GM19467 (cell line): ENCODE measurements around the gene PCK2.

Experiments
- ATAC-seq: cut with Tn5 transposase; IDR thresholded peaks from one replicate; pipeline ENCODE4 v1.9.1; 2021; ENCODE audit warnings: mild to moderate bottlenecking, moderate library complexity; ENCODE audit not compliant: unreplicated experiment

PCK2 gene

GRCh38 chr14:24060984-24061913, 32.9 kb upstream of the PCK2 start:
- no peak for ATAC-seq

GRCh38 chr14:24062216-24062980, 31.7 kb upstream of the PCK2 start:
- ATAC-seq, result no peak

- ATAC-seq, result no peak
Observed at GRCh38 chr14:24063263-24063836, 30.8 kb upstream of the PCK2 start.

DNA sequence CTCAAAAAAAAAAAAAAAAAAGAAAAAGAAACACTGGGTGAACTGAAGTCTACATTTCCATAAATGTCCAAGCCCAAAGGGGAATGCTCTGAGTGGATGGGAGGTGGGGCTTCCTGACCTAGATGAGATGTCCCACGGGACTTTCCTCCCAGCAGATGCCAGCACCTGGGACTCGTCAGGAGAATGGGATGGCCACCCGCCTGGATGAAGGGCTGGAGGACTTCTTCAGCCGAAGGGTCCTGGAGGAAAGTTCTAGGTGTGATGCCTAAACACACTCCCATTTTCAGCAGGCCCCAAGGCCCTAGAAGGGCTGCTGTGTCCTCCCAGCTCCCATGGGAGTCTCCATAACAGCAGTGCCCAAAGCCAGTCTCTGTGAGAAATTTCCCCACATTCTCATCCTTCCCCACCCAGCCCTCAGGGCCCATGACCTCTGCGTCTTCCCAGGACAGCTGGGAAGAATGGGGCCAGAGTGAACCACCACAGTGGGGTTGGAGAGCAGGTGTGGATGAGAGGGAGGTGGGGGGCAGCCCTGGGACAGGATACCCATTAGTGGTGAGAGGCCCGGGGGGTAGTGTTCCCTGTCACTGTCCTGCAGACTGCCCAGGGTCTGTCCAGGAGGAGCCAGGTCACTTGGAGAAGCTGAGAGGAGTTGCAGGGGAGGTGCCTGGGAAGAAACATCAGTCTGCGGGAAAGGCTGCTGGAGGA, 29.9 kb upstream of the PCK2 start:
- no peak for ATAC-seq

DNA sequence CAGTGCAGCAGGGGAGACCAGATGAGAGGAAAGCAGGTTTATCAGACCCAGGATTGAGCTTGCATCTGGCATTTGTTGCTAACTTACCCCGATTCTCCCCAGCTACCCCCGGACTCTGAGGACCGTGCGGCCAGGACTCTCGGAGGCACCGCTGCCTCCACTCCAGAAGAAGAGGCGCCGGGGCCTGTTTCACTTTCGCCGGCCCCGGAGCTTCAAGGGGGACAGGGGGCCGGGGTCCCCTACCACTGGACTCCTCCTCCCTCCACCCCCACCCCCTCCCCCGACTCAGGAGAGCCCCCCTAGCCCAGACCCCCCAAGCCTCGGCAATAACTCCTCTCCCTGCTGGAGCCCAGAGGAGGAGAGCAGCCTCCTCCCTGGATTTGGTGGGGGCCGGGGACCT, 29.3 kb upstream of the PCK2 start:
- ATAC-seq, result no peak

DNA sequence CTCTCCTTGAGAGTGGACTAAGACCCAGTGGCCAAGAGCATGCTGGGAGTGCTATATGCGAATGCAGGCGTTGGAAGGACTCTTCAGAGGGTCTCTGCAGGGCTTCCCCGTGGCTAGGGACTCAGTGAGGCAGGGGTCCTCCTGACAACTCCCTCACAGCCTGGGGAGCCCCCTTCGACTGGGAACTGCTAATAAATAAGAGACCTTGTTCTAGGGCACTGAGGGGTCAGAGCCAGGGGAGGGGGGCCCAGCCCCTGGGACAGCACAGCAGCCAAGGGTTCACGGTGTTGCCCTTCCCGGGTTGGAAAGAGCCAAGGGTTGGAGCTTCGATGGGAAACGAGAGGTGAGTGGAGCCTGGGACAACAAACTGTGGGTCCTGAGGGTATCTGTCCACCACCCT, 28.7 kb upstream of the PCK2 start:
- no peak for ATAC-seq

DNA sequence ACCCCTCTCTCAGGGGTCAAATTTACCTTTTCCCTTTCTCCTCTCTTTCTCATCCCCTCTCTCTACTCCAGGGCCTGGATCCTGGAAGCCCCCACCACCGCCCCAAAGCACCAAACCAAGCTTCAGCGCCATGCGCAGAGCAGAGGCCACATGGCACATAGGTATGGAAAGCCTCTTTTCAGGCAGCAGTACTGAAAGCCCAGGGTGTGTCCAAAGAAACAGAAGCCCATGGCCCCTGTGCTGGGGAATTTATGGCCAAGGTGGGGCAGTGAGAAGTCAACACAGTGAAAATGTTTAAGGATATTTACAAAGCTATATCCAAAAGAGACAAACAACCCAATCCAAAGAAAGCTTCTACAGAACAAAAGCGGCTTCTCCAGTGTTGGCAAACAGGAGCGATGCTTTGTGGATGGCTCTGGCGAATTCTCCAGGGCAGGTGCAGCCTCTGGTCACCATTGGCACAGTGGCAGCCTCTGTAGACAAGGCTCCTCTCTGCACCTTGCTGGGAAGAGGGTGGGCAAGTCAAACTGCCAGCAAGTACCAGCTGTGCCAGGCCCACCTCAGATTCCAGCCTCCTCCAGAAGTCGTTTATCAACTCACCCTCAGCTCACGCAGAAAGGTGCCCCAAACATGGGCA, 27.5 kb upstream of the PCK2 start:
- no peak for ATAC-seq

DNA sequence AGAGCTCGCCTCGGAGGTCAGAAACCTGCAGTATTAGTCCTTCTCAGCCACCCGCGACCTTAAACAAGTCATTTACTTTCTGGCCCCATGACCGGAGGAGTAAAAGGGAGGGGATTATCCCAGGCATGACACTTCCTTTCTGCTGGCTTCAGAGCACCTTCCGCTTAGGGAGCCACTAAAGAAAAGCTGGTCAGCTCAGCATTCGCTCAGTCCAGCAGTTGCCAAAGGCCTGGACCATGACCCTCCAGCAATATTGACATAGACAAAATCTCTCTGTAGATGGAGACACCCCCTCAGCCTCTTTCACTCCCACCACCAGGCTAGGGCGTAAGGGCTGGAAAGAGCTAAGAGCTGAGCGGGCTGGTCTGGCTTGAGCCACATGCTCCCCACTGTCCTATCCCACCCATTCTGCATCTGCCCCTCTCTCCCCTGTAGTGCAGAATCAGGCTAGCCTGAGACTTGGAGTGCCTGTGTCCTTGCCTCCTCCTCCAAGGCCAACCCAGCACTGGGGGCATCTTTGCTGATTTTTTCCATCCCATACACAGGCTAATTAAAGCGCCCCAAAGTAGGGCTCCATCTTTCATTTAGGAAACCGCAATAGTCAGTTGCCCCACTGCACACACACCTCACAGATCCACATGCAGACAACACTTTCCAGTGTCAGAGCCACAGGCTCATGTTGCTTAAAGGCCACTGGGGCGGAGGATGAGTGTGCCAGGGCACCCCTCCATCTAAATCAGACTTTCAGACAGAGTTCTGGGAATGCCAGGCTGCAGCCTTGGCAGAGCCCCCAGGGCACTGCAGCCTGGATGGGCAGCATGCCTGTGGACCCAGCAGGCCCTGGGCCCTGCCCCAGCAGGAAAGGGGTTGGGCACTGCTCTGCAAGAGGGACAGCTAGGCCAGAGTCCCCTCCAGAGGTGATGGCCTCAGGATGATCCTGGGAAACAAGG, 26.7 kb upstream of the PCK2 start:
- ATAC-seq, result no peak

- ATAC-seq, result no peak
Observed at GRCh38 chr14:24068711-24069410, 25.2 kb upstream of the PCK2 start.

- ATAC-seq, result no peak
Observed at GRCh38 chr14:24069411-24069735, 24.7 kb upstream of the PCK2 start.

DNA sequence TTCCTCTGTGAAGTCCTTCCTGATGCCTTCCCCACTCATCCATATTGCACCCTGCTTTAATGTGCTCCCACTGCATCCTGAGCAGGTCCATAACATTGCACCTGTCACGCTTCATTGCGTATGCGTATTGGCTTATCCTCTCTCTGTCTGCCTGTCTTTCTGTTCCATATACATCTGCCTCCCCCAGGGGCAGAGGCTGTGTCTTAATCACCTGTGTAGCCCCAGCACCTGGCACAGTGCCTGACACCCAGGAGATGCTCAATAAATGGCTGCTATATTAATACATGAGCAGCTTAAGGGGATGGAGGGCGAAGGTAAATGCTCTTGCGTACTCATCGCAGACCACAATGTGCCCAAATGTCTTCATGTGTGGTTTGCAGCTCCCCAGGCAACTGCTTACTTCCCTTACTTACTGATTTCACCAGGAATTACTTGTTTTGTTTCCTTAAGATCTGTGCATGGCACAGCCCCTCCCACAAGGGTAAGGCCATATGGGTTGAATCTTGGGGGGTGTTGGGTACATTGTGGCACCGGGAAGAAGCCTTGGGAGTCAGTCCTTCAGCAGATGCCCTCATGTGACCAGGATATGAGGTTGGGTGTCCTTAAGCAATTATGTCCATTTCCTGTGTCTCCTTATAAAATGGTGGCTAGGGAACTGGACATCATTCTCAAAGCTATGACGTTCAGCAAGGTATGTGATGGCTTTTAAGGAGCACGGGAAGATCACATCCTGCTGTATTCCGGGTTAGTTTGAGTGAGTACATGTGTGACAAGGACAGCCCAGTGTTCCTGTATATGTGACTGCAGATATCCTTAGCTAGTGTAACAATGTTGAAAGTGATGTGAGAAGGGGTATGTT, 23.6 kb upstream of the PCK2 start:
- no peak for ATAC-seq

GRCh38 chr14:24071144-24071697, 22.9 kb upstream of the PCK2 start, which contains the start of gene CPNE6:
Gene CPNE6 (plus strand): TSS chr14:24071562. CDS start chr14:24072937, 1,375 bp downstream.
- no peak for ATAC-seq

DNA sequence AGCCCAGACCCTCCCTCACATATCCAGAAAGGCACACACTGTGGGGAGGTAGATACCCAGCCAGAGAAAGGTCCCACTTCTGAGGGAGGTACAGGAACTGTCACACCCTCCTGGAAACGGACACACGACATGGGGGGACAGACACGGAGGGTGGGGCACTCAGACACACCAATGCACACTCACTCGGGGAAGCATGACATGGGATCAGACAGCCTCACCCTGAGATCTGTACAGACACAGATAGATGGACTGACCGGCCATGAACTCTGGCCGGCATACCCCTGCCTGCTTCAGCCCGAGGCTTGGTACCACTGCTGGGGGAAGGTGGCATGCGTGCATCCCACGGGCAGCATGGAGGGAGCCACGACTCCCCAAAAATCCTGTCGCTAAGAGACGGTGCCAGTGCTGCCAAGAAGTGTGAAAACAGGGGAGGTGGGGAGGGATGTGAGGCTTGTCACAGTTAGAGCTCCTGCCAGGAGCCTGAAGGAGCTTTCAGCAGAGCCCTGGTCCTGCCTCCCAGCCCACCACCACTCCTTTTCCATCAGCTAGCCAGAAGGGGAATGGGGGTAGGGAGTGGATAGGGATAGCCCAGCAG, 22.2 kb upstream of the PCK2 start:
- ATAC-seq, result no peak

GRCh38 chr14:24072436-24072835, 21.7 kb upstream of the PCK2 start:
- ATAC-seq, result no peak

GRCh38 chr14:24072881-24073877, 20.9 kb upstream of the PCK2 start:
- no peak for ATAC-seq
